ENCODE results near the gene HSPA2.
"Not testable (repeated sequence)": the region's sequence is repeated elsewhere in the genome, so short reads cannot be mapped to it uniquely, and the experiment has no call there.

Gene HSPA2

DNA sequence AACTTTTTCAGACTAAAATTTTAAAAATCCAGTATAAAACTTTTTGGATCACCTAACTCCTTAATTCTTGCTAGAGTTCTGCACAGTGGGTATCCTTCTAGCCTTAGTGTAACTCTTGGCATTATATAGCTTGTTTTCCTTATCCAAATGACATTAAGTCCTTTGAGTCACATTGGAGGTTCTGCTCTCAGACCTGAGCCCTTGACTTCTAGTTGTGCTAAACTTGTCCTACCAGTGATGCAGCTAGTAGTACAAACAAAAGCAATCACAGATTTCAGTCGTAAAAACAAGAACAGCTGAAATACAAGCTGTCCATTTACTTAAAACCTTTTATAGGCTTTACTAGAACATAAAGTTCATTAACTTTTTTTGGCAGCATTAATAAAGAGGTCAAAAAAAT lies 25.5 kb upstream of the HSPA2 start:
- DNase-seq: no peak

DNA sequence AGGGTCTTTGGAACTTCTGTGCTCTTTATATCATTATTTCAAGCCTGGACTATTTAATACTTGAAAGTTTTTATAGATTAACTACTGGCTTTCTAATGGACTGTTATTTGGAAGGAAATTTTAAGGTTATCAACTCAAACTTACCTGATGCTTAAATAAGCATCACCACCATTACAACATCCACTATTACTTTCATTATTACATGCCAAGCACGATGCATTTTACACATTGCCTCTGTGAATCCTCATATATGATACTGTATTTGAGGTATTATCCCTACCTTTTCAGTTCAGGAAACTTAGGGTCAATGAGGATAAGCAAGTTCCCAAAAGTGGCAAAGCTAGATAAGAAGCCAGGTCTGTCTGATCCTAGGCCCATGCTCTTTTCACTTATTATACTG lies 23.6 kb upstream of the HSPA2 start:
- DNase-seq: no peak

DNA sequence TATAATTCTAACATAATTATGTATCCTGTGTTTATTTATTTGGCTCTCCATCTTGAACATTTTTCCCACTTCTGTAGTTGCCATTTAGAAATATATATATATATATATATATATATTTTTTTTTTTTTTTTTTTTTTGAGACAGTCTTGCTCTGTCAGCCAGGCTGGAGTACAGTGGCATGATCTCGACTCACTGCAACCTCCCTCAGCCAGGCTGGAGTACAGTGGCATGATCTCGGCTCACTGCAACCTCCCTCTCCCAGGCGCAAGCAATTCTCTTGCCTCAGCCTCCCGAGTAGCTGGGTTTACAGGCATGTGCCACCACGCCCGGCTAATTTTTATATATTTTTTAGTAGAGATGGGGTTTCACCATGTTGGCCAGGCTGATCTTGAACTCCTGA lies 22.9 kb upstream of the HSPA2 start:
- DNase-seq: not testable (repeated sequence)

DNA sequence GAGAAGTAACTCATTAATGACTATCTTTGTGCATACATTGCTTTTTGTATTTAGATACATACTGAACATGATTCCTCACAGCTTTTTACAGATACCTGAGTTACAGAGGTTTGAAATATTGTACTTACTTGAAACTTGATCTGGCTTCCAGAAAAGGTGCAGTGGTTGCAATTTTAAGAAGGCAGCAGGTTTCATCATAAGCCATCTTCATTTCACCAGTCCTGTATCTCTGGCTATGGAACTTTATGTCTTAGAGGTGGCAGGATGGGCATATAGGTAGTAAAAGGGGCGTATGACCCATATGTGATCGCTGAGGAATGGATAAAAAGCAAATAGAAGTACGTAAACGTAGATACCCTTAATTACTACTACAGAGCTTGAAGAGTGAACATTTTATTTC lies 22.3 kb upstream of the HSPA2 start:
- no peak for DNase-seq

DNA sequence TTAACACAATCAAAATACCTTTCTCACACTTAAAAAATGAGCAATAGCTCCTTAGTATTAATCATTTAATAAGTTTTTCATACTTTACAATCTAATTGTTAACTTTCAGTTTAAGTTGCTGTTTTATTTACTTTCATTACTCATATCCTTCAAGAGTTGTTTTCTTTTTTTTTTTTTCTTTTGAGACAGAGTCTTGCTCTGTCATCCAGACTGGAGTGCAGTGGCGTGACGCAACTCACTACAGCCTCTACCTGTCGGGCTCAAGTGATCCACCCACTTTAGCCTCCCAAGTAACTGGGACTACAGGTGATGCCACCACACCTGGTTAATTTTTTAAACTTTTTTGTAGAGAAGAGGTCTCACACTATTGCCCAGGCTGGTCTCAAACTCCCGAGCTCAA lies 19.8 kb upstream of the HSPA2 start:
- DNase-seq: no peak

DNA sequence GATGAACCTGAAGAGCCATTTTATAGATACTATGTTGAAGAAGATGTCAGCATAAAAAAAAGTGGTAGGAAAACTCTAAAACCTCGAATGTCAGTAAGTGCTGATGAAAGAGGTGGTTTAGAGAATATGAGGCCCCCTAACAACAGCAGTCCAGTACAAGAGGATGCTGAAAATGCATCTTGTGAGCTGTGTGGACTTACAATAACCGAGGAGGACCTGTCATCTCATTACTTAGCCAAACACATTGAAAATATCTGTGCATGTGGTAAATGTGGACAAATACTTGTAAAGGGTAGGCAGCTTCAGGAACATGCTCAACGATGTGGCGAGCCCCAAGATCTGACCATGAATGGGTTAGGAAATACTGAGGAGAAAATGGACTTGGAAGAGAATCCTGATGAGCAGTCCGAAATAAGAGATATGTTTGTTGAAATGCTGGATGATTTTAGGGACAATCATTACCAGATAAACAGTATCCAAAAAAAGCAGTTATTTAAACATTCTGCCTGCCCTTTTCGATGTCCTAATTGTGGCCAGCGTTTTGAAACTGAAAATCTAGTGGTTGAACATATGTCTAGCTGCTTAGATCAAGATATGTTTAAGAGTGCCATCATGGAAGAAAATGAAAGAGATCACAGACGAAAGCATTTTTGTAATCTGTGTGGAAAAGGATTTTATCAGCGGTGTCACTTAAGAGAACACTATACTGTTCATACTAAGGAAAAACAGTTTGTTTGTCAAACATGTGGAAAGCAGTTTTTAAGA lies 17.8 kb upstream of the HSPA2 start:
- DNase-seq: no peak

DNA sequence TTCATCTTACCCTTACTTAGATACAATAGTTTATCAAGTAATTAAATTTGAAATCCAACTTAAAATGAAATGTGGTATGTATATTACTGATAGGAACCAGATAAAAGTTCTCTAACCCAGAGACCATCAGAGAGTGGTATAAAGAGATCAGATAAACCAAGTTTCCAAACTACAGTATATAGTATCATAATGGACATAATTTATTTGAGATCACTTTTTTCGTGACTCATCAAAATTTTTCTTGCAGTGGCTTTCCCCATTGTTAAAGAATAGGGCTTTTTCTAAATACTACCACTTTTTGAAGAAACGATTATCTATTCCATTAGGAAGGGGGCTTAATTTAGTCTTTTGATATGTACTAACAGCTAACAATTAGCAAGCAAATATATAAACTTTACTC lies 15.2 kb upstream of the HSPA2 start:
- no peak for DNase-seq

DNA sequence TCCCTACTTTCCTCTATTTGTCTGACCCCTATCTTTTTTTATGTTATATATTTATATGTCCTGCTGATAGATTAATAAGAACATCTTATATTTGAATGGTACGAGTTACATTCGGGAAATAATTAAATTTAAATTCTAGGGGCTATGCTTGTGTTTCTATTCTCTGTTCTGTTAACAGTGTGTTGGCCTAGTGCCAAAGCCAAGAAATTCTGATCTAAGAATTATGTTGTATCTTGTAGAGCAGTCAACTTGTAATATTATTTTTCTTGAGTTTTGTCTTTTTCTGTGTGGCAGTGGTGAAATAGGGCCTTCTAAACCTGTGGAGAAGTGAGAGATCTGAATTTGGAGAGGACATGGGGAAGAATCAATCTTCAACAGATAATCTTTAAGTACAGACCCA lies 9.0 kb upstream of the HSPA2 start:
- DNase-seq: no peak

DNA sequence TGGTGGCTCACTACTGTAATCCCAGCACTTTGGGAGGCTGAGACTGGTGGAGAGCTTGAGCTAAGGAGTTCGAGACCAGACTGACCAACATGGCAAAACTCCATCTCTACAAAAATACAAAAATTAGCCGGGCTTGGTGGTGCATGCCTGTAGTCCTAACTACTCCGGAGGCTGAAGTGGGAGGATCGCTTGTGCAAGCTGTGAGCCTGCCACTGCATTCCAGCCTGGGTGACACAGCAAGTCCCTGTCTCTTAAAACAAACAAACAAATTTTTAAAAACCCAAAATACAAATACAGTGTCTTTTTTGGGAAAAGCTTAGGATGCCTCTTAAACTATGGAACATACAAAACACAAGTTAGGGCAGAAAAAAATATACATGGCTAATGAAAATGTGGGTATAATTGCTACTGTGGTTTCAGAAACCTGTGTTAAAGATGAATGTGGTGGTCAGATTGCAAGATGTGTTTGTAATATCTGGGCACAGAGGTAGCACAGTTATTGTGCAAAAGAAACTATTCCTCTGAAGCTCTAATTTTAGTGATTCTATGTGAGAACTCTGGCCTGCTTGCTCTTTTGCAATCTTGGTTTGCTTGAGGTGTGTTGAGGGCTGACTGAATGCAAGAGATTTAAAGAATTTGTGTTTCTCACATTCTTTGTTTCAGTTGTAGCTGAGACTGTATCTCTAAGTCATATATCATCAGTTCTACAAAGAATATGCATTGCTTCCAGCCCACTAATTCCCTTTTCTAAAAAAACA lies 3.9 kb upstream of the HSPA2 start:
- DNase-seq: no peak

DNA sequence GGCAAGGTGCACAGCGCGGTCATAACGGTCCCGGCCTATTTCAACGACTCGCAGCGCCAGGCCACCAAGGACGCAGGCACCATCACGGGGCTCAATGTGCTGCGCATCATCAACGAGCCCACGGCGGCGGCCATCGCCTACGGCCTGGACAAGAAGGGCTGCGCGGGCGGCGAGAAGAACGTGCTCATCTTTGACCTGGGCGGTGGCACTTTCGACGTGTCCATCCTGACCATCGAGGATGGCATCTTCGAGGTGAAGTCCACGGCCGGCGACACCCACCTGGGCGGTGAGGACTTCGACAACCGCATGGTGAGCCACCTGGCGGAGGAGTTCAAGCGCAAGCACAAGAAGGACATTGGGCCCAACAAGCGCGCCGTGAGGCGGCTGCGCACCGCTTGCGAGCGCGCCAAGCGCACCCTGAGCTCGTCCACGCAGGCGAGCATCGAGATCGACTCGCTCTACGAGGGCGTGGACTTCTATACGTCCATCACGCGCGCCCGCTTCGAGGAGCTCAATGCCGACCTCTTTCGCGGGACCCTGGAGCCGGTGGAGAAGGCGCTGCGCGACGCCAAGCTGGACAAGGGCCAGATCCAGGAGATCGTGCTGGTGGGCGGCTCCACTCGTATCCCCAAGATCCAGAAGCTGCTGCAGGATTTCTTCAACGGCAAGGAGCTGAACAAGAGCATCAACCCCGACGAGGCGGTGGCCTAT lies 875 bp downstream of the HSPA2 start:
- no peak for DNase-seq

DNA sequence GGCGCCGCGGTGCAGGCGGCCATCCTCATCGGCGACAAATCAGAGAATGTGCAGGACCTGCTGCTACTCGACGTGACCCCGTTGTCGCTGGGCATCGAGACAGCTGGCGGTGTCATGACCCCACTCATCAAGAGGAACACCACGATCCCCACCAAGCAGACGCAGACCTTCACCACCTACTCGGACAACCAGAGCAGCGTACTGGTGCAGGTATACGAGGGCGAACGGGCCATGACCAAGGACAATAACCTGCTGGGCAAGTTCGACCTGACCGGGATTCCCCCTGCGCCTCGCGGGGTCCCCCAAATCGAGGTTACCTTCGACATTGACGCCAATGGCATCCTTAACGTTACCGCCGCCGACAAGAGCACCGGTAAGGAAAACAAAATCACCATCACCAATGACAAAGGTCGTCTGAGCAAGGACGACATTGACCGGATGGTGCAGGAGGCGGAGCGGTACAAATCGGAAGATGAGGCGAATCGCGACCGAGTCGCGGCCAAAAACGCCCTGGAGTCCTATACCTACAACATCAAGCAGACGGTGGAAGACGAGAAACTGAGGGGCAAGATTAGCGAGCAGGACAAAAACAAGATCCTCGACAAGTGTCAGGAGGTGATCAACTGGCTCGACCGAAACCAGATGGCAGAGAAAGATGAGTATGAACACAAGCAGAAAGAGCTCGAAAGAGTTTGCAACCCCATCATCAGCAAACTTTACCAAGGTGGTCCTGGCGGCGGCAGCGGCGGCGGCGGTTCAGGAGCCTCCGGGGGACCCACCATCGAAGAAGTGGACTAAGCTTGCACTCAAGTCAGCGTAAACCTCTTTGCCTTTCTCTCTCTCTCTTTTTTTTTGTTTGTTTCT lies 1.7 kb downstream of the HSPA2 start:
- DNase-seq: no peak

DNA sequence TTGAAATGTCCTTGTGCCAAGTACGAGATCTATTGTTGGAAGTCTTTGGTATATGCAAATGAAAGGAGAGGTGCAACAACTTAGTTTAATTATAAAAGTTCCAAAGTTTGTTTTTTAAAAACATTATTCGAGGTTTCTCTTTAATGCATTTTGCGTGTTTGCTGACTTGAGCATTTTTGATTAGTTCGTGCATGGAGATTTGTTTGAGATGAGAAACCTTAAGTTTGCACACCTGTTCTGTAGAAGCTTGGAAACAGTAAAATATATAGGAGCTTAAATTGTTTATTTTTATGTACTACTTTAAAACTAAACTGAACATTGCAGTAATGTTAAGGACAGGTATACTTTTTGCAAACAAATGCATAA lies 2.3 kb downstream of the HSPA2 start:
- DNase-seq: no peak

DNA sequence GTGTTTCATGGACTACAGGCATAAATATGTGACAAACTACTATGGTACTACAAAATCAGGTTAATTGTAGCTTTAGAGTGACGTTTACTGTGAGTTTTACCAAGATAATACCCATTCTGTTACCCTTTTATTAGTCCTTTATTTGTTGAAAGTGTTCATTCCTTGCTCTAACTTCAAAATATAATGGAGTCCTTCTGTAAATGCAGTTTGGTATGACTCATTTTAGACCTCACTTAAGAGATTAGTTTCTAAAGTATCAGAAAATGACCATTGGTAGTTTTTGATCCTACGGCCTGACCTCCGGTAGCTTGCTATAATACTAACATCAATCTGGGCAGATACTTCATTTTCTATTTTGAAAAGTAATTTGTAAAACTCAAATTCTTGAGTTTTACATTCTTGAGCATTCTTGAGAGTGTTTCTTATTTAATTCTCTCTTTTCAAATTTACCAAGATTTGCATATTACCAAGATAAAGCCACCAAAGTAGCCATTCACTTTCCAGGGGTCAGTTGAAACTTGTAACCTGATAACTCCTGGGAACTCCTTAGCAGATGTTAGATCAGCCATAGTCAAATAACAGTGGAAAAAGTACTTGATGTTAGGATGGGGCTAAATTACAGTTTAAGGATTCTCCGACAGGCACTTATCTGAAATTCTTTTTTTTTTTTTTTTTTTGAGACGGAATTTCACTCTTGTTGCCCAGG lies 4.2 kb downstream of the HSPA2 start:
- DNase-seq: no peak

DNA sequence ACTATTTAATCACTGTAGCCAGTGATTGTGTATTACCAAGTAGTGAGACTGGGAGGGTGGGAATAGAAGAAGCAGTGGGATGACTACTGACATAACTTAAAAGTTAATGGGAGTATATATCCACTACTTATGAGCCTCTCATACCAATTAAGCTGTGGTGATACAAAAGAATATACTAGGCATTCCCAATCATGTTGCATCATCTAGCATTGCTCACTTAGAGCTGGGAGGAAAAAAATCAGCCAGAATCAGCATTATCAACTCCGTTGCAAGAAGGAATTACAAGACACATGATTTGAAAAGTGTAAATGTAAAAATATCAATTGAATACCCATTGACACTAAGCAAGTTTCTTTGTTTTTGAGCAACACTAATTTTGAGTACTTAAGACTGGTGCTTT lies 8.5 kb downstream of the HSPA2 start:
- DNase-seq: no peak

DNA sequence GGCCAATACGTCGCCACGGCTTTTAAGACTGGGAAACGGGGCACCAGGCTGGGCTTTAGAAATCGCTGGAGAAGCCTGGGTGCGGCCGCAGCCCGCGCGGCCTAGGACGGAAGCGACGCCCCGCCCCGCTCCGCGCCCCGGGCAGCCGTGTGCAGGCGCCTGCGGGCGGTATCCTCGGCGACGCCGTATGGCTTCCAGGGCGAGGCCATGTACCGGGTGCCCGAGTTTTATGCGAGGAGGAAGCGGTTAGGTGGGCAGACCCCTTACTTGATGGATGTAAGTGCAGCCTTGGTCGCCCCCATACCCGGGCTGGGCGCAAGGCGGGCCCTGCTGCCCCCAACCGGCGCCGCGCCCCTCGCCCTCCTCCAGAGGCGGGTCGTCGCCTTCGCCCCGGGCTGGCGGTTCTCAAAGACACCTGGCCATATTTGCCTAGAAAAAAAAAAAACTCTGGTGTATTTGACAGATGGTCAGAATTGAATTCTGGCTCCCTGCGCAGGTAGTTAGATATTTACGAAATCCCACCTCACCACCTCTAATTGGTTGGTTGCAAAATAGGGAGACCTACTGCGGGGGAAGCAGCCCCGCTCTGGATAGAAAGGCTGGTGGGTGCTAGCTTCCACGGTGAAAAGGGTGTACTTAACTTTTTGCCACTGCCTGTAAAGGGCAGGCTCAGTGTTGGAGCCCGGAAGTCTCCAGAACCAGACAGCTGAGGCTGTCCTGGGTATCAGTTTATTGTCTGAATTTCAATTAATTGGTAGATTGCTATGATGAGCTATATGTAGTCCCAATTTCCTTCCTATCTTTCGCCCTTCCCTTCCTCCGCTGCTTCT lies 9.5 kb downstream of the HSPA2 start, which contains the start of gene PPP1R36:
Gene PPP1R36, plus strand, starts transcription at position 171 of the 830 bp plus-strand sequence. Its CDS starts 37 bp downstream, at position 208.
- no peak for DNase-seq

DNA sequence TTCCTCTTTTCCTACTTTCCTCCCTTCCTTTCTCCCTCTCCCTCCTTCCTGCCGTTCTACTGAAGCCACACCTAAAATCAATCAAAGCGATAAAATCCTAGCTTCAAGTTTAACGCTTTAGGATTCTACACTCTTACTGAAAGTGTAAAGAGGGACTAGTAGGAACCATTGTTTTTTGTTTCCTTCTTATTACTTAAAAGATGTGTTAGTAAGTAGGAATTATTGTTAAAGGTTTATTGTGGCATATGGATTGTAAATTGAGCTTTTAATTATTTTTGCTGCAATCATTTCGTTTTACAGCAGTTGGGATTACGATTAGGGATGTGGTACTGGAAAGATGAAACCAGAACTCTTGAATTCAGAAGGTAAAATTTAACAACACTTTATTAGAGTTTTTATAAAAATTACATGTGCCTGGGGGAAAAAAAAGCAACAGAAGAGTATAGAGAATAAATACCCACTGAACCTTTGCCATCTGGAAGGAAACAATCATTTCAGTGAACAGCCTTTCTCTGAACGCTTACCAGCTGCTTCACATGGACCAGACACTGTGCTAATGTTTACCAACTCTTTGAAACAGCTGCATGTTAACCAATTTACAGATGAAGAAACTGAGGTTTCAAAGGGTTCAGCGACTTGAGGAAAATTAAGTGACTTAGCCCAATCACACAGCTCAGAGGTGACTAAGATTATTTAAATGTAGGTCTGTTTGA lies 10.2 kb downstream of the HSPA2 start:
- DNase-seq: no peak

DNA sequence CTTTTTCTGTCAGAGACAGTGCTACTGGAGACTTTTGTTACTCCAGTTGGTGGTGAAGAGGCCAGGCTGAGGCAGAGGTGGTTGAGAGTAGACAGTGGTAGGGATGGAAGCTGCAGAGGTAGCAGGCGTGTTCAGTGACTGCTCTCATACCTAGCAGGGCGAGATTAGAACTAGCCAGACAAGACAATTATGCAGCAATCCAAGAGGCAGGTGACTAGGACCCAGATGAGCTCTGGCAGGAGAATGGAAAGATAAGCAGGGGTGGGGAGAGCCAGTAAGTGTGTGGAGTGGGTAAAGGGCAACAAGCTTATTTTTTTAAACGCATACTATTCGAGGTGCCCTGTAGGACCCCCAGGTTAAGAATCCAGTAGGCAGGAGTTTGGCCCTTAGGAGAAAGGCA lies 14.0 kb downstream of the HSPA2 start:
- DNase-seq: no peak

DNA sequence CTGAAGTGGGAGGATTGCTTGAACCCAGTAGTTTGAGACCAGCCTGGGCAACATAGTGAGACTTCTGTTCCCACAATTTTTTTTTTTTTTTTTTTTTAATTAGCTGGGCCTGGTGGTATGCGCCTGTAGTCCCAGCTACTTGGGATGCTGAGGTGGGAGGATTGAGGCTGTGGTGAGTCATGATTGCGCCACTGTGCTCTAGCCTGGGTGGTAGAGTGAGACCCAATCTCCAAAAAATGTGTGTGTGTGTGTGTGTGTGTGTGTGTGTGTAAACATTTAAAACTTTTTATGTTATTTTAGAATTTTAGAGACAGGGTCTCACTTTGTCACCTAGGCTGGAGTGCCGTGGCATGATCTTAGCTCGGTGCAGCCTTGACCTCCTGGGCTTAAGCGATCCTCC lies 16.0 kb downstream of the HSPA2 start:
- DNase-seq: no peak

DNA sequence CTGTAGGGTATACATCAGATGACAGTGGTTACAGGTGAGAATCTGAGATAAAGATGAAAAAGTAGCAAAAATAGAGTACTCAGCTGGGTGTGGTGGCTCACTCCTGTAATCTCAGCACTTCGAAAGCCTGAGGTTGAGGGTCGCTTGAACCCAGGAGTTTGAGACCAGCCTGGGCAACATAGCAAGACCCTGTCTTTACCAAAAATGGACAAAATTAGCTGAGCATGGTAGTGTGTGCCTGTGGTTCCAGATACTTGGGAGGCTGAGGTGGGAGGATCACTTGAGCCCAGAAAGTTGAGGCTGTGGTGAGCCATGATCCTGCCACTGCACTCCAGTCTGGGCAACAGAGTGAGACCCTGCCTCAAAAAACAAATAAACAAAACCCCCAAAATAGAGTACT lies 17.7 kb downstream of the HSPA2 start:
- DNase-seq: not testable (repeated sequence)

DNA sequence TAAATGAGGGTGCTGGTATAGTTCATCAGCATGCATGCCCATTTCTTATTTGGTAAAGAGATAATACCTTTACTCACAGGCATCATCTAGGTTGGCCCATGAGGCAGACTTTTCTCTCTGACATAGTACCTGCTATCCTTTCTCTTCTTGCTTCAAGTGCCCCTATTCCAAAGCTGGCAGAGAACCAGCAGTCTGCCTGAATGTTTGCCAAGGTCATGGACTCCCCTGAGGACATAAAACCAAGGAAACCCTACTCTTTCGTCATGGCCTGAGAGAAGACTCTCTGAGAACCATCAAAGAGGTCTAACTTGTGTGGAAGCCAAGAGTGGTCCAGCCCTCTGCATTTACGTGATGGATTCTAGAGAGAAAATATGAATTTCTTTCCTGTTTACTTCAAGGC lies 21.1 kb downstream of the HSPA2 start:
- no peak for DNase-seq

DNA sequence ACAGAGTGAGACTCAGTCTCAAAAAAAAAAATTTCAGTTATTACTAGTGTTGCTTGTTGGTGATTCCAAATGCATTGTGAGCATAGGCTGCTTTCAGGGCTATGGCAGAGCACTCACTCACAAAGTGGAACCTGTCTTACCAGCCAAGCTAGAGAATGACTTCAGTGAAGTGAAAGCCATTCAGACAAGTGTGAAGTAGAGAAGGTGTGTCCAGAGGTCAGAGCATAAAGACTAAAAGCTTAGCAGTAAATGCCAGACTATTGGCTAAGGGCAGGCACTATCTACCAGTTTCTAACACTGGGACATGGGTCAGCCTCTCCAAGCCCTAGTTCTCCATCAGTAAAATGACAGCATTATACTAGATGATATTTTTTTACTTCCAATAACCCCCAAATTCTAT lies 21.9 kb downstream of the HSPA2 start:
- no peak for DNase-seq

Measured in cortex of kidney (tissue), 1 donor.